Raji (cell line): Measurements from ENCODE around the gene TULP1.

Experiments used
- POLR2A ChIP-seq: IDR thresholded peaks from 2 replicates; pipeline ENCODE4 v1.6.1; 2011; ENCODE audit warnings: low read depth, low read length, control low read depth; ENCODE audit not compliant: insufficient read depth

Gene TULP1

DNA sequence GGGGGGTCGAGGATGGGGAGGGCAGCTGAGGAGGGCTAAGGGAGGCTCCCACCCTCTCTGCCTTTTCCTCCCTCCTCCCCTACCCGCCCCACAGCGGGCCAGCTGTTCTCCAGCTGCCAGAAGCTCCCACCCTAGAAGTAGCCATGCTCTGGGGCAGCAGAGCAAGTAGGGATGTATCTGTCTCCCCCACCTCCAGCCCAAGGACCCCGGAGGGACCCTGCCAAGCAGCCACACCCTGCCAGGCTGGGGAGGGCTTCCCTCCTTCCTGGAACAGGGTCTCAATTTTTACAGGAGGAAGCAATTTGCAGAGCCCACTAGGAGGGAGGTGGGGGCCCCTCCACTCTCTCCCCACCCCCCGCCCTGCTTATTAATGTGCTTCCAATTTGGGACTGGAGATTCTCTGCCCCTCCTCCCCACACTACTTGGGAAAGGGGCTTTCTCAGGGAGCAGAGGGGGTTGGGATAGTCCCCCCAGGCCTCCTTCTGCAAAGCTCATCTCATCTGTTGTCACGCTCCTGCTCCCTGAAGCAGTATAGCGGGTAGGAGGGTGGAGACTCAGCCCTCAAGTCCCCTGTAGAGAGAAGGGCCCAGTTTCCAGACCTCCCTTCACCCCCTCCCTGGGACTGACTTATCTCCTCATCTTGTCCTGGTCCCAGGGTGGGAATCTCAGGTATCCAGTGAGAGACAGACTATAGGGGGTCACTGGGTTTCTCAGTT is 20.3 kb downstream of the TULP1 start:
- TF ChIP-seq POLR2A, result no peak

- TF ChIP-seq POLR2A, result no peak
Observed at GRCh38 chr6:35491558-35492257, 21.0 kb downstream of the TULP1 start.

- no peak for TF ChIP-seq POLR2A
Observed at GRCh38 chr6:35490821-35491557, 21.7 kb downstream of the TULP1 start.

DNA sequence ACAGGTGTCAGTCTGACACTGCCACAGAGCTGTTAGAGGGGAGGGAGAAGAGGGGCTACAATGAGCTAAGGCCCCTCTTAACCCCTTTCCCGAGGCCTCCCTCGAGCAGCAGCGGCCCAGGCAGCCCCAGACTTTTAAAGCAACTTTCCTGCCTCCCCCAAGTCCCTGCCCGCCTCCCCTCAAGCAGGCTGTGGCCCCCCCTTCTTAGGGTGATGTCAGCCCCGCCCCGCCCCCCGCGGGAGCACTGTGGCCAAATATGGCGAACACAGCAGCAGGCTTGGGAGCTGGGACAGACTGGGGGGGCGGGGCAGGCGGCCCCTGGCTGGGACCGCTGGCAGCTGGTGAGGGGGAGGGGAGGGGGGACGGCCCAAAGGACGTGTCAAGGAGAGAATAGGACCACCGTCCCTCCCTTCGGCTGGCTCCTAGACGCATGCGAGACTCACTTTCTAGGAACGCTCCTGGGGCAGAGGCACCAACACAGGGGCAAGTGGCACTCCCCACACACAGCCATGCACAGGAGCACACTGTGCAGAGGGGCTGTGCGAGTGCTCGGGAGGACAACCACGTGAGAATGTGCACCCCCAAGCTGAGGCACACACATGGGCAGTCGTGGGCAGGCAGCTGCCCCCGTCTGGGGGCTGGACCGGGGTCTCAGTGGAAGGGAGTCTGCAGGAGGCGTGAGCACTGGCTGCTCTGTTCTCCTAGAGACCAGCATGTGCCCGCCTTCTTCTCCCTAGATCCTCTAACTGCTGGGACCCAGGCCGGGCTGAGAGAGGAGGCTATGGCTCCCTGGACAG is 22.5 kb downstream of the TULP1 start:
- TF ChIP-seq POLR2A, result no peak

DNA sequence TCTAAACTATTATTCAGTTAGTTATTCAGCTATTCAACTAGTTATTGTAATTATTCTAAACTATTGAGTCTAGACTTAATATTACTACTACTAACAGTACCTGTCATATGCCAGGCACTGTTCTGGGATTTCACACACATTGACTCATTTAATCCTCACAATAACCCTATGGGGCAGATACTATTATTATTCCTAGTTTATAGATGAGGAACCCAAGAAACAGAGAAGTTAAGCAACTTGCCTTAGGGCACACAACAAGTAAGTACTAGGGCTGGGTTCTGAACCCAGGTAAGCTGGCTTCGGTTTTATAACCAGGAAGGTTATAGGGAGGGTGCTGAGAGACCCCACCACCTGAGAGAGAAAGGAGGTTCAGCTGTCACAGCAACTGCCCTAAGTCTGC is 23.6 kb downstream of the TULP1 start:
- TF ChIP-seq POLR2A, result no peak

DNA sequence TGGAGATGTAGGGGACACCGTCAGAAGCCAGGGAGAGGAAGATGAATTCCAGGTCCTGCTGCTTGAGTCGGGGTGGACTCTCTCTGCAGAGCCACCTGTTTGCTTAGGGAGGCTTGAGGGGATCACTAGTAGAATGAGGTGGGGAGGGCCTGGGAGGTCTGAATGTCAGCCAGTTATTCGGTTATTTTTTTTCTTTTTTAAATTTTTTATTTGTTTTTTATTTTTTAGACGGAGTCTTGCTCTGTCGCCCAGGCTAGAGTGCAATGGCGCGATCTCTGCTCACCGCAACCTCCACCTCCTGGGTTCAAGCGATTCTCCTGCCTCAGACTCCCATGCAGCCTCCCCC is 24.2 kb downstream of the TULP1 start:
- TF ChIP-seq POLR2A, result no peak

GRCh38 chr6:35487658-35488516 is 24.8 kb downstream of the TULP1 start:
- TF ChIP-seq POLR2A, result no peak

DNA sequence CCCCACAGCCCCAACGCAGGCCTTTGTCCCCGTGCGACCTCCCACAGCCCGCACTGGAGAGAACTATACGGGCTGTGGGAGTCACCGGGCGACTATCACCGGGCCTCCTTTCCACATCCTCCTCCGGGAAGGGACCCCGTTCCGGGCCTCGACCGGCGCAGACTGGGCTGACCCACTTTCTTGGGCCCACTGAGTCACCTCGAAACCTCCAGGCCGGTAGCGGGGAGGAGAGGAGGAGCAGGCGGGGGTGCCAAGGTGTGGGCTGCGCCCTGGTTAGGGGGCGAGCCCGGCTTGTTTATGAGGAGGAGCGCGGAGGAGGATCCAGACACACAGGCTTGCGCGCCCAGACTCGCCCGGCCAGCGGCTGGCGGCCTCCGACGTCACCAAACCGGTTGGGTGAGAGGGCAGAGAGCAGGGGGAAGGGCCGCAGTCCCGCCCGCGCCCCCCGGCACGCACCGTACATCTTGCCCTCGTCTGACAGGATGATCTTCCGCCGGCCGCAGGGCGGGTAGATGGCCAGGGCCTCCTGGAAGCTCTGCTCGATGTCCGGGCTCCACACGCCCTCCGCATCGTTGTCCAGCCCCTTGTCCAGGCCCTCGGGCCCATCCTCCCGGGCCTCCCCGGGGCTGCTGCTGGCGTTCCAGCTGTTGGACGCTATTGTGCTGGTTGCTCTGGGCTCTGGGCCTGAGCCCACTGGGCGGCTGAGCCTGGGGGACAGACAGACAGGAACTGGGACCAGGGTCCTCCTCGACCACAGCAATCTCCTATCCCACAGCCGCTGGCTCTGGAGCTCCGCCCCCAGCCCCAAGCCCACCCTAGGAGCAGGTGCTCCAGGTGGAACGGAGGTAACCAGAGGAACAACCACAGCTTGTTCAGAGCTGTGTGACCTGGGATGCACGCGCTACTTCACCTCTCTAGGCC is 26.4 kb downstream of the TULP1 start:
- no peak for TF ChIP-seq POLR2A

DNA sequence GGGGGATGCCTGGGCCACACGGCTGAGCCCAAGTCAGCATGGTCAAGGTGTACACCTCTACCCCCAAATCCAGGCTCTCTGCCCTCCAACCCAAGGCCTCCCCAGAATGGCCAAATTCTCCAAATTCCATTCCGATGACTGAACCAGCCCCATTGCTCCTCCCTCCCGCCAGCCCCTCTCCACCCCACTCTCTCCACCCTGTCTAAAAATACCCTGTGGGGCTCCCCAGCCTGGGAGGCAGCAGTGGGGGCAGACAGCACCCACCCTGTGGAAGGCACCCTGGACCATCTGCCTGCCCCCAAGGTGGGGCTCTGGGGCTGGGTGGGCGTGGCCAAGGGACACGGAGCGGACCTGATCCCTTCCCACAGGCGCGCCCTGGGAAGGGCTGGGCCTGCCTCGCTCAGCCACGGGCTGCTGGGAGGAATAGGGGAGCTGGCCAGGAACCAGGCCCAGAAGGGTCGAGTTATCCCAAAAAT is 27.3 kb downstream of the TULP1 start:
- no peak for TF ChIP-seq POLR2A

GRCh38 chr6:35484921-35485392 is 27.7 kb downstream of the TULP1 start:
- no peak for TF ChIP-seq POLR2A

DNA sequence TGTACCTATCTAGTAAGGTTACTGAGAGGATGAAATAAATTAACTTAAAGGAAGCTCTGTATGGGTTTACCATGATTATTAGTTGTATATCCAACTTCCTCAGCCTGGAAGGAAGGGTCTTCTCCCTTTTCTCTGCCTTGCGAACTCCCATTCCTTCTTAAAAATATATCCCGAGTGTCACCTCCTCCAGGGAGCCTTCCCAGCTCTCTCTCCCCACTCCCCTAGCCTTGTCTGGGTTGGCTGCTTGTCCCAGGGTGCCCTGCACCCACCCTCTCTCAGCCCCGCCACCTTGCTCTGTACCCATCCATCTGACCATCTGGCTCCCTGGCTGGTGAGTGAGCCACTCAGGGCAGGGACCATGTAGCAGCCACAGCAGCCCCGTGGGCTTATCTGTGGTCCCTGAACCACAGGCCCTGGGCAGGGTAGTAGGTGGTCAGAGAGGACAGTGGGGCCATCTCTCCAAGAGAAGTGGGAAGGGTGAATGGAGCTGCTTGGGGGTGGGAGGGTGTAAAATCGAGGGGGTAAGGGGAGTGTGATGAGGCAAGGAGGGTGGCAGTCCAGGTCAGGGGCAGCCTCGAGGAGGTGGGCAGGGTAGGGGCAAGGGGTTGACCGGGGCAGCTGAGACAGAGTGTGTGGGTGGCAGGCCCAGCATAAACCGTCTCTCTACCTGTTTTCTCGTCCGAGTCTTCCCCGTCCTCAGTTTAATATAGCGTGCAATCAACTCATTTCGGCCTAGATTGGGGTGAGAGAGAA is 28.6 kb downstream of the TULP1 start:
- TF ChIP-seq POLR2A, result no peak

- no peak for TF ChIP-seq POLR2A
Observed at GRCh38 chr6:35483490-35483889, 29.2 kb downstream of the TULP1 start.
